Measurements from ENCODE around the gene ME3.

The ME3 gene

DNA sequence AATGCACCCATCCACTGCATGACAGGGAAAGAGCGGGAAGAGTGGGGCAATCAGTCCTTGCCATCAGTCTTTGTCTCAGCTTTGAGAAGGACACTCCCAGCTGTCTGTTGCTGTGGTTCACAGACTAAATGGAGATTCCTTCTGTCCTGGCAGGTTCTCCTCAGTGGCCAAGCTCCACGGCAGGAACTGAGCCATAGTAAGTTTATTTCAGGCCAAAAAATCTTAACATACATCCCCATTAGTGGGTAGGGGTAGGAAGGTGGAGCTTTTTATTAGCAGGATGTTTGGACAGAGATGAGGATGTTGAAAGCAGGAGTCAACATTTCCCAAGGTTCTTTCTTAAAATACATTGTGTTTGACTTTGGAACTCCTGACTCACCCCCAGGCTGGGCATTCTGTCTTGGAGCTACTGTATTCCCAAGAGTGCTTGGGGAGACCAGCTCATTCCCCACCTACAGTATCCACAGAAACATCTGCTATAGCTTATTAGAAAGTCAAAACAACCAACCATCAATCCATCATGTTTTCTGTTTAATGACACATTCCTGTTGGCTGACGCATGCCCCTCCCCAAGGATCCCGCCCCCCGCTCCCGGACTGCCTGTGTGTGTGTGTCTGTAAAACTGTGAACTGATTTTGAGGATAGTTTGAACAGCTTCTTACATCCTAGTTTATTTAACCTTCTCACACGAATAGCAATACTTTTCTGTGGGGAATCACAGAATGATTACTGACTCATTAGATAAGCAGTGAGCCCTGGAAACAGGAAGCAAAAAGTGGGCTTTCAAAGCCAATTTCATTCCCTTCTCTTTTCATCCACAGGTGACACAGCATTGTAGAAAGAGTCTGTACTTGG is 188.2 kb downstream of the ME3 start:
- DNase-seq (ENCODE audit: low read depth), result peak; percentile 97
- H3K4me3 ChIP-seq (ENCODE audit: low read depth, low read length), result no peak overlapping the region

DNA sequence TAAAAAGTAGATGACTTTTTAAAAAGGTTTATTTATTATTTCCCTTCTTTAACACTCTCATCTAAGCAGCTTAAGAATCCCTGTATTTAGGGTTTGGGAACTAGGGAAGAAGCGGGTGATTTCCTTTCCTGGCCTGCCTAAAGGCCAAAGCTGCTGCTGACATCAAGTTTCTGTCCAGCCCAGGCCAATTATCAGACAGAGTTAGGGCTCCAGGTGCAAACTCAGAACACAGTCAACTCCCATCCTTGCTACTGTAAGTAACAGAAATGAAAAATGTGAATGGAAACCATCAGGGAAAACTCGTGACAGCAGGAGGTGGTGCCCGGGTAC is 188.8 kb downstream of the ME3 start:
- H3K4me3 ChIP-seq (ENCODE audit: low read depth, low read length), result no peak overlapping the region
- DNase-seq (ENCODE audit: low read depth), result no peak

DNA sequence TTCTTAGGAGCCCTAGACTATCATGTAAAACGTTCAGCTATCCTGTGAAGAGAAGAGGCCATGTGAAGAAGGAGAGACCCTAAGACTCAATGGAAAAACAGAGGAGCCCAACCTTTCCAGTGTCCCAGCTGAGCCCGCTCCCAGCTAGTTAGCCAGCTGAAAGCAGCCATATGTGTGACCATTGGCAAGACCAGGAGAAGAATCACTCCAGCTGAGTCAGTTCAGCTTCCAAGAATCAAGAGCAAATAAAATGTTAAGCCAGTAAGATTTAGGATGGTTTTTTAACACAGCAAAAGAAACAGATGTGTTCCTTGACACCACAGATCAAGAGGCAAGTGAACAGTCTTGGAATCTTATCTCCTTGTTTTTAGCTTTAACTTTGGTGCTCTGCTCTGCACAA is 189.7 kb downstream of the ME3 start:
- no peak overlapping the region for H3K4me3 ChIP-seq (ENCODE audit: low read depth, low read length)
- DNase-seq (ENCODE audit: low read depth), result no peak

GRCh38 chr11:86481399-86481798 is 191.0 kb downstream of the ME3 start:
- H3K4me3 ChIP-seq (ENCODE audit: low read depth, low read length), result no peak overlapping the region
- DNase-seq (ENCODE audit: low read depth), result no peak

DNA sequence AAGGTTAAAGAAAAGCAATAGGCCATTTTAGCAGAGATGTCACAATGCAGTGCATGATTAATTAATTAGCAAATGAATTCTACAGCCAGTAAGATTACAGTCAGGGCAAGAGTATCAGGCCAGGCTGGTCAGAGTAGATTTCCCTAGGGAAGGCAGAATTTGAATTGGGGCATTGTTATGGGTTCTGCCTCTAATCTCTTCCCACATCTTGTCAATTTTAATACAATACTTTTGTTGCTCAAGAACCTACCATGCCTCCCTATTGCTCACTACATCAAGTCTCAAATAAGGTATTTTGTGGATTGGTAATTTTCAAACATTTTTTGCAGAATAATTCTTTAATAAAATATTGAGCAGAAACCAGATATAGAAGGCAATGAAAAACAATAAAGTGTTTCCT is 194.1 kb downstream of the ME3 start:
- no peak for DNase-seq (ENCODE audit: low read depth)
- no peak overlapping the region for H3K4me3 ChIP-seq (ENCODE audit: low read depth, low read length)

GRCh38 chr11:86477495-86478155 is 194.8 kb downstream of the ME3 start:
- no peak for DNase-seq (ENCODE audit: low read depth)
- no peak overlapping the region for H3K4me3 ChIP-seq (ENCODE audit: low read depth, low read length)

- no peak overlapping the region for H3K4me3 ChIP-seq (ENCODE audit: low read depth, low read length)
- DNase-seq (ENCODE audit: low read depth), result no peak
Measured at GRCh38 chr11:86476109-86476861, 196.1 kb downstream of the ME3 start.

DNA sequence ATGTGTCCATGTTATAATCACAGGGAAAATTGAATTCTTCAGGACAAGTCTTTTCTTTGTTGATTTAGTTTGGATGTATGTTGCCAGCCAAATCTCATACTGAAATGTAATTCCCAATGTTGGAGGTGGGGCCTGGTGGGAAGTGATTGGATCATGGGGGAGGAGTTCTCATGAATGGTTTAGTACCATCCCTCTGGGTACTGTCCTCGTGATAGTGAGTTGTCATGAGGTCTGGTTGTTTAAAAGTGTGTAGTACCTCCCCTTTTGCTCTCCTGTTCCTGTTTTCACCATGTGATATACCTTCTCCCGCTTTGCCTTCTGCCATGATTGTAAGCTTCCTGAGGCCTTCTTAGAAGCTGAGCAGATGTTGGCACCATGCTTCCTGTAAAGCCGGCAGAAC is 197.4 kb downstream of the ME3 start:
- no peak overlapping the region for H3K4me3 ChIP-seq (ENCODE audit: low read depth, low read length)
- DNase-seq (ENCODE audit: low read depth), result no peak

- H3K4me3 ChIP-seq (ENCODE audit: low read depth, low read length), result no peak overlapping the region
- DNase-seq (ENCODE audit: low read depth), result no peak
Measured at GRCh38 chr11:86473991-86474833, 198.2 kb downstream of the ME3 start.

- no peak for DNase-seq (ENCODE audit: low read depth)
- H3K4me3 ChIP-seq (ENCODE audit: low read depth, low read length), result no peak overlapping the region
Measured at GRCh38 chr11:86469491-86470388, 202.7 kb downstream of the ME3 start.

DNA sequence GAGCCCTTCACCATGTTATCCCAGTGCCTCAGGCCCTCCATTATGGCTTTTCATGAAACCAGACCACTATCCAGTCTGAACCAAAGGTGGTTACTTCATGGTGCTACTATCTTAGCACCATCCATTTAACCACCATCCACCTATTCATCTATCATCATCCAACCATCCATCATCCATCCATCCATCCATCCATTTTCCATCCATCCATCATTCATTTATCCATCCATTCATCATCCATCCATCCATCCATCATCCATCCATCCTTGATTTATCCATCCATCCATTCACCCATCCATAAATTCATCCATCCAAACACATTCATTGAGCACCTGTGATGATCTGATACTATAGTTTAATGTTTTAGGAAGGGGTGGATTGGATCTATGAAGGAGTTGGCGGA is 204.2 kb downstream of the ME3 start:
- no peak for DNase-seq (ENCODE audit: low read depth)
- H3K4me3 ChIP-seq (ENCODE audit: low read depth, low read length), result no peak overlapping the region

DNA sequence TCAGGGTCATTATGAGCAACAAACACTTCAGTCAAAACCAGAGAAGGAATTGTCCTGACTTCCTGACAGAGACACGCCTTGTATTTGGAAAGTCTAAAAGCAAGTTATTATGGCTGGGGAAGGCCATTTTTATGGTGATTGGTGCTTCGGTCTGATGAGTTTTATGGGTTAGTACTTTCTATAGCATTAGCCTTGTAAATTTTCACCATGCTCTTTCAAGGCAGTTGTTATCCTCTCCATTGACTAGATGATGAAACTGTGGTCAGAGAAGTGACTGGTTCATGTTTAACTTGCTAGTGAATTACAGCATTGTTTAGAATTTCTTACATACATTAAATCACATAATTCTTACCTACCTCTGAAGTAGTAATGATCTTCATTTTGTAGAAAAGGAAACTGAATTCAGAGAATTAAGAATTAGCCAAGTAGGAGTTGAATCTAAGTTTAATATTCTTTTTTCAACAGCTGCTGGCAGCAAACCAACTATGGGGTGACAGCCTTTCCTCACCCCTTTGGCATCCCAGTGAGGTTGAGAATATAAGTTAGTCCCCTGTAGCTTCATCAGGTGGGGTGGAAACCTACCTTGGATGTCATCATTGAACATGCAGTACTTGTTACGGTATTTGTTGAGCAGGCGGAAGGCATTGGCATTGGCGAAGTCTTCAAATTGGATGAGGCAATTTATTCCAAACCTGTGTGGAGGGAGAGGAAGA is 207.8 kb downstream of the ME3 start:
- no peak overlapping the region for H3K4me3 ChIP-seq (ENCODE audit: low read depth, low read length)
- DNase-seq (ENCODE audit: low read depth), result no peak

DNA sequence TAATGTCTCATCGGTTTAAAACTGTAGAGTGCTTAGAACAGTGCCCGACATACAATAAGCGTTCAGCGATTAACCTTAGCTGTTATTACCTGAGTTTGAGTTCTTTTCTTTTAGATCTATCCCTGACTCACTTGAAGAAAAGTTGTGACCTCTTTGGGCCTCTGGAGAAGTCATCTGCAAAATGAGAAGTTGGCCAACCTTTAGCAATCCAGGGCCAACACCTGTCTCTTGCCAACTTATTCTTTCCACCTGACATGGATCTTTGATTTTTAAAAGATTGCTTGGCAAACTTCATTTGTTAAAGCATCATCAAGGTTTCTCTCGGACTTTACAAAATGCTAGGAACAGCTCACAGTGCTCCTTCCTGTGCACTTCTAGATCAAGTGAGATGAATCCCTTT is 208.5 kb downstream of the ME3 start:
- H3K4me3 ChIP-seq (ENCODE audit: low read depth, low read length), result no peak overlapping the region
- DNase-seq (ENCODE audit: low read depth), result no peak

GRCh38 chr11:86463120-86463519 is 209.3 kb downstream of the ME3 start:
- H3K4me3 ChIP-seq (ENCODE audit: low read depth, low read length), result no peak overlapping the region
- no peak for DNase-seq (ENCODE audit: low read depth)

DNA sequence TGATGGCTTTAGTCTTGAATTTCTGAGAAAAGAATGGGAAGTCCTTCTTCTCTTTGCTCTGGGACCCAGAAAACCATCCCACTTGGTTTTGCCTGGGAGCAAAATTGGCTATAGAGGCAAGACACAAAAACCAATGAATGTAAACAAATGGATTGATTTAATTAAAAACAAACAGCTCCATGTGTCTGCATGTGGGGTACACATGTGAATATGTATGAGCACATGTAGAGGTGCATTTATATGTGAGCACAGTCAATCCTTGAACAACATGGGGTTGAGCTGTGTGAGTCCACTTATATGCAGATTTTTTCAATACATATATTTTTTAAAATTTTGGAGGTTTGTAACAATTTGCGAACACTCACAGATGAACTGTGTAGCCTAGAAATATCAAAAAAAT is 210.5 kb downstream of the ME3 start:
- DNase-seq (ENCODE audit: low read depth), result no peak
- no peak overlapping the region for H3K4me3 ChIP-seq (ENCODE audit: low read depth, low read length)

GRCh38 chr11:86460461-86461385 is 211.7 kb downstream of the ME3 start:
- no peak for DNase-seq (ENCODE audit: low read depth)
- H3K4me3 ChIP-seq (ENCODE audit: low read depth, low read length), result no peak overlapping the region

All from skeletal muscle cell (primary cell).